GM19438 (cell line): ENCODE results near the gene USP32.
"Not testable (repeated sequence)": the region's sequence is repeated elsewhere in the genome, so short reads cannot be mapped to it uniquely, and the experiment has no call there.

Experiments
- ATAC-seq: cut with Tn5 transposase; IDR thresholded peaks from one replicate; pipeline ENCODE4 v1.9.1; 2021; ENCODE audit warnings: low read depth; ENCODE audit not compliant: unreplicated experiment

USP32 gene

DNA sequence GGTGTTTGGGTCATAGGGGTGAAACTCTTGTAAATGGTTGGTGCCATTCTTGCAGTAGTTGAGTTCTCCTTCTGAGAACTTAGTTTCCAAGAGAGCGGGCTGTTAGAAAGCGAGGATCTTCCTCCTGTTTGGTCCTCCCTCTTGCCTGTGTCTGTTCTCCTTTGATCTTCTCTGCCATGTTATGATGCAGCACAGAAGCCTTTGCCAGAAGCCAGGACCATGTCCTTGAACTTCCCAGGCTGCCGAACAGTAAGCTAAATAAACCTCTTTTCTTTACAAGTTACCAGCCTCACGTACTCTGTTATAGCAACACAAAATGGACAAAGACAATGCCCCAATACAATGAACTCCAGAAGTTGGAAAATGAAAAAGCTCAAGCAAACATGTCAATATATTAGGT lies 201.9 kb downstream of the USP32 start:
- ATAC-seq: not testable (repeated sequence)

DNA sequence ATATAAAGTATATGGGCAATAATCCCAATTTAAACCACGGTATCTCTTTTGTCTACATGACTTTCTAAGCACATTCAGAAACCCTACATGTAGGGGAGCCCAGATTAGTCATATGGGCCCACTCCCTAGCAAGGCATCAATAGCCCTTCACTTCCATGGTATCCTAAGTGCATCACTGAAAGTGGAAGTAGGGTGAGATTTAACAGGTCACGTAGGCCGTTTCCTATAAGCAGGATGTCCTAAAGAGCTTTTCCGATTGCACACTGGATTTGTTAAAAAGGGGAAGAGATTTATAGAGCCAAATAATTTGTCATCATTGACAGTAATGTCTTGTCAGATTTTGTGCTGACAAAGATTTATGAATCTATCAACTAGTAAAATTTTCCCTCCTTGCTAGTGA lies 203.2 kb downstream of the USP32 start:
- no peak for ATAC-seq

DNA sequence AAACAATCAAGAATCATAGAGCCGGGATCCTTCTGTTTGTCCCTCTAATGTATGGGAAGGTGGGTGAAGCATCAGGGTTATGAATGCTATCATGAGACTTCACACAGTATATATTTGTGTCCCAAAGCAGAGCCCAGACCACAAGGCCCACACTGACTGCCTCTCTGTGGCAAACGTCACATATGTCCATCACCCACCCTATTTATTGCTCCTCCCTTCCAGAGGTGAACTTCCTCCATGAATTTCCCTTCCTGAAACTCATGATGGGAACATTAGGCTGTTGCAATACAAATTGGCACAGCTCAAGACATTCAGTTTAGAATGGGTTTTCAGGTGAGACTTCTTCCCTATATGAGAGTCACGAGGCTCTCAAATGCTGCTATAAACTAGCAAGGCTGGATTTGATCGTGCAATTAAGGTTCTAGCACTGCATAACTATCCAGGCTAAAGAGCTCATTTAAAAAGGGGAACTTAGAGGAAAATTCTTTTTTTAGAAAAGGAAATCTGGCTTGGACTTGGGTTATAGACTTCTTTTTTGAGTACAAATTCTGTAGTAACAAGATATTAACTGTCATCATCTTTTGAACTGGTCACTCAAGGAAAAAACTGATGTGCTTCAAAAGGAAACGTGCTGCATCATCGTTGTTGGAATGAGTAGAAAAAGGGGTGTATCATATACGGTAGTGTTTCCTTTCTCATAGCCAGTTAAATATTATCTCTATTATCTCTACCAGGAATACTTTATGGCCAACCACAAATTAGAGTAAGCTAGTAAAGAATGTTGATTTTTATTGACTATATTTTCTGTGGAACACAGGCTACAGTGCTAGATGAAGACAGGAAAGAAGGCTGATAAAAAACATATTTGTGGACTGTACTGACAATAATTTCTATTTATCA lies 204.8 kb downstream of the USP32 start:
- not testable (repeated sequence) for ATAC-seq

DNA sequence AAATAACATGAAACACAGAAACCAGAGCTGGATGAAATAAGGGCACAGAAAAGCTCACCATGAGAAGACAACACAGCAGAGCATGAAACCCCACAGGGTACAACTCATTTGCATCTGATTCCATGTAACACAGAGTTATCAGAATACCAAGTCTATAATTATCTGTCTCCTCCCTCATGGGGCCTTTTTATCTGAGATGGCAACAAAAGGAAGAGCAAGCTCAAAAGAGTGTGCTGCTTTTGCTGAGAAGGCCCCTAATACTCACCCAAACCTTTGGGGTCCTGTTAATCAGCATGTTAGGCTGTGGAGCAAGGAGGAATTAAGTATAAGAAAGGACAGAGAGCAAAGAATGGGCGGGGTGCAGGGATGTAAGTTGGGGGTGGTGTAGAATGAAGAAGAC lies 205.6 kb downstream of the USP32 start:
- ATAC-seq: not testable (repeated sequence)

DNA sequence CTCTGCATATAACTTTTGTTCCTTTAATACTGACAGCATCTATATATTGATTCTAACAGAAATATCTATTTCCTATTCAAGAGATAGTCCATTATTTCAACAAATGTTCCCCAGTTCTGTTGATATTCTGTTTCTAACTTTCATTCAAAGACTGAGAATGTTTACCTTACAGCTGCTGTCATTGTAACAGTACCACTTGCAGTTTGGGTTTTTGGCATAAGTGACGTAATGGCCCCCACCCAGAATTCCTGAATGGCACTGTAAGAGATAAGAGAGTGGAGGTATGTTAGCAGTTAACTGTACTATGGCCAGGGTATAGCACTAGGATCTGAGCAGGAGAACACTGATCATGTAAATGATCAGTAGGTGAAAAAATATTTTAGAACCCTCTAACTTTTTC lies 211.6 kb downstream of the USP32 start:
- ATAC-seq: not testable (repeated sequence)

DNA sequence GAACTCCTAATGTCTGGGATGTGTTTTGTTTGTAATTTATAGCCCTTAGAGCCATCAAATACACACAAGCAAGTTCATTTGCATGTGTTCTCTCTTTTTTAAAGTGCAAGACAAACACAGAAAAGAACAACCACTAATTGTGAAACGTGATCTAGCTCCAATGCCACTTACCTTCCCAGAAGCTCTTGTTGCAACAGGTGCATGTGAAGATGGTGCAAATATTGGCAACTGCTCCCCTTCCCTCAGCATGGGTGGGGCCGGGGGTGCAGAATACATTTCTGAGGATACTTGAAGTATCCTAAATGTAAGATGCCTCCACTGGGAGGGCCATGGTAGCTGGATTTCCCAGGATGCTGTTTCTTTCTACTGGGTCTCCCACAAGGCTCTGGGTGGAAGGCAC lies 213.8 kb downstream of the USP32 start:
- not testable (repeated sequence) for ATAC-seq

DNA sequence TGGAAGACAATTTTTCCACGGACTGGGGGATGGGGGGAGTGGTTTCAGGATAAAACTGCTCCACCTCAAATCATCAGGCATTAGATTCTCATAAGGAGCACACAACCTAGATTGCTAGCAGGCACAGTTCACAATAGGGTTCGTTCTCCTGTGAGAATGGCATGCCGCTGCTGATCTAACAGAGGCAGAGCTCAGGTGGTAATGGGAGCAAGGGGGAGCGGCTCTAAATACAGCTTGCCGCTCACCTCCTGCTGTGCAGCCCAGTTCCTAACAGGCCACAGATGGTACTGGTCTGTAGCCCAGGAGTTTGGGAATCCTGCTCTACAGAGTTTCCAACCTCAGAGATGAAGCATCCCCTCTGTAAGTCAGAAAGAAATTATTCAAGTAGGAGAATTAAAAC lies 215.2 kb downstream of the USP32 start:
- not testable (repeated sequence) for ATAC-seq

DNA sequence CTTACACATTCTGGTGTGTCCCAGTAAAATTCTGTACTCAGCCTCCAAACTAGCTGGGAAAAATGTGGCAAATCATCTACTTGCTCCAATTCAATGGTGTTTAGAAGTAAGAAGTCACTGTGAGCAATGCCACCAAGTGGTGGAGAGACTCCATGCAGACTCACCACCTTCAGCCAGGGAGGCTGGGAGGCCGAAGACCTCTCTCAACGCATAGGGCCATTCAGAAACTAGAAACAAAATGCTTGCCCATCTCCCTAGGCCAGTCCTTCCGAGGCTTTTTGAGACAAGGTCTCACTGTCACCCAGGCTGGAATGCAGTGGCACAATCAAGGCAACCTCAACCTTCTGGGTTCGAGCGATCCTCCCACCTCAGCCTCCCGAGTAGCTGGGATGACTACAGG lies 217.2 kb downstream of the USP32 start:
- not testable (repeated sequence) for ATAC-seq

DNA sequence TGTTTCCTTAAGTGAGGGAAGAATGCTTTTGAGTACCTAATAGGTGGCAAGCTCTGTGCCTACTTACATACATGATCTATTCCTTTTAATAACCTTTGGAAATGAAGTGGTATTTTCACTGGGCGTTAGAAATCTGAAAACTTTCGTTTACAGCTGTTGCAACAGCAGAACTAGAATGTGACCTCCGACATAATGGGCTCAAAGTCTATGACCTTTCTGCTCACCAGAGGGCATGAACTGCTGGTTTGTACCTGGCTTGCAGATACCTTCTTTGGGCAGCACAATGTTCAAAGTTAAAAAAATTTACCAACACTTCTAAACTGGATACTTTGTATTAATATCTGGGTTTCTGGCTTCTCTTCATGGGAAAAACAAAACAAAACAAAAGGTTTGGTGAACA lies 217.9 kb downstream of the USP32 start:
- no peak for ATAC-seq

DNA sequence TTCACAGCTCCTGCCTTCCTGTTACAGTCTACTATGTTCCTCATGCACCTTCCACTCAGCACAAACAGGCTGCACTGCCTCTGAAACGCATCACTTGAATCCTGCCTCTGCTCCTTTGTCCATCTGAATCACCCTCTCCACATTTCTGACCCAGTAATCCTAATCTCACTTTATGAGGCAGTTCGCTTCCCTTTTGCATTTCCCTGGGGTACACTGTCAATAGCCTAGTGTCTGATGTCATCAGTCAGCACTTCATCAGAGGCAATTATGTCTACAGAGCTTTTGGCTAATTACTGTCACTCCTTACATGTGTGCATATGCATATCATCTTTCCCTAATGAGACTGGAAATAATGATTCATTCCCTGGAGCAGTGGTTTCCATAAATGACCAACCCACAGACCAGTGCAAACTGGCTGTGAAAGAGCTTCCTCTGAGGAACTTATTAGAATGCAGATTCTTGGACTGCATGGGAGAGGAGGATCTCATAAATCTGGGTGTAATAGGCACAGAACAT lies 218.6 kb downstream of the USP32 start:
- ATAC-seq: no peak

DNA sequence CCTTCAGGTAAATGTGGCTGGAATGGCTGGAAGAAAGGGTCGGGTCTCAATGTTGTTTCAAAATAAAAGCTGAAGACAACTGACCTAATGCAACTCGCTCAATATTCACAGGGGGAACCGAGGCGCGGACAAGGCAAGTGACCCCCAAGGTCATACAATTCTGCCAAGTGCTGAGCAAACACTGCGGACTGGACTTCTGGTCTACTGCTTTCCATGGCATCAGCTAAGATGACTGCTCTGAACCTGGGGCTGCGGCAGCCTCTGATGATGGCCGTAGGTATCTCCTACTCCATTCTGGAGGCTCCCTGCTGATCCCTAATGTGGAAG lies 220.2 kb downstream of the USP32 start:
- ATAC-seq: no peak

DNA sequence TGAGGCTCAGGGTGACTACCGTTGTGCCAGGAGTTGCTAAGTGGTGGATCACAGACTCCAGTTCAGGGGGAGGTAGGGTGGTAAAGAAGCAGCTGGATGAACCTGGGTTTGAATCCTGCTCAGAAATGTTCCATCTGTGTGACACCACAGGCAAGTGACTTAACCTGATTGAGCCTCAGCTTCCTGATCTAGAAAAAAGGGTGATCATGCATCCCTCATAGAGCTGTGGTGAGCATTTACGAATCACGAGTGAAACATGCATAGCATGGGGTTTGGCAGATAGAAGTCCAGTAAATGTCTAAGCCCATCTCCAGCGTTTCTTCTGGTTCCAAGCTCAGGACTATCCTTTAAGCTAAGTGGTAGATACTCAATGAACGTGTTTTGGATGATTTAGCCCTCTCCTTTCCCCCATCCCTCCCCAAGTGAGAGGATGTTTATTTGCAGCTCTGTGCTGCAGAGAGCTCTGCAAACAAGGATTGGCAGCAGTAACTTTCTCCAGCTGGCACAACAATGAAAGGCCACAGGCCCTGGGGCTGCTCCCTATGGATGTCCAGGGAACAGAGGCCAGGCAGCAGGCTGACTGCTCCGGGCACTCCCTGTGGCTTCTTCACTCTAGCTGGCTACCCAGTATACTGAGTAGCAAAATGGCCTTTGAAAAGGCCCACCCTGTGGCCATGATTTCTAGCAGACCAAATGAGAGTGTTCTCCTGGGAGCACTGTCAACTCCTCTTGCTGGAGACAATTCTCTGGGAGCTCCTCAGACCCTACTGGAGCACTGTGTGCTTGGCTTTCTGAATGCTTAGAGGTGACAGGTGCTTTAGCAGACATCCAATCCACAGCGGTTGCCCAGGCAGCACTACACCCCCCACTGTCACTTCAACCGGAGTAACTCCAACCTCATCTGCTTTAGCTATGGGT lies 220.8 kb downstream of the USP32 start:
- no peak for ATAC-seq

DNA sequence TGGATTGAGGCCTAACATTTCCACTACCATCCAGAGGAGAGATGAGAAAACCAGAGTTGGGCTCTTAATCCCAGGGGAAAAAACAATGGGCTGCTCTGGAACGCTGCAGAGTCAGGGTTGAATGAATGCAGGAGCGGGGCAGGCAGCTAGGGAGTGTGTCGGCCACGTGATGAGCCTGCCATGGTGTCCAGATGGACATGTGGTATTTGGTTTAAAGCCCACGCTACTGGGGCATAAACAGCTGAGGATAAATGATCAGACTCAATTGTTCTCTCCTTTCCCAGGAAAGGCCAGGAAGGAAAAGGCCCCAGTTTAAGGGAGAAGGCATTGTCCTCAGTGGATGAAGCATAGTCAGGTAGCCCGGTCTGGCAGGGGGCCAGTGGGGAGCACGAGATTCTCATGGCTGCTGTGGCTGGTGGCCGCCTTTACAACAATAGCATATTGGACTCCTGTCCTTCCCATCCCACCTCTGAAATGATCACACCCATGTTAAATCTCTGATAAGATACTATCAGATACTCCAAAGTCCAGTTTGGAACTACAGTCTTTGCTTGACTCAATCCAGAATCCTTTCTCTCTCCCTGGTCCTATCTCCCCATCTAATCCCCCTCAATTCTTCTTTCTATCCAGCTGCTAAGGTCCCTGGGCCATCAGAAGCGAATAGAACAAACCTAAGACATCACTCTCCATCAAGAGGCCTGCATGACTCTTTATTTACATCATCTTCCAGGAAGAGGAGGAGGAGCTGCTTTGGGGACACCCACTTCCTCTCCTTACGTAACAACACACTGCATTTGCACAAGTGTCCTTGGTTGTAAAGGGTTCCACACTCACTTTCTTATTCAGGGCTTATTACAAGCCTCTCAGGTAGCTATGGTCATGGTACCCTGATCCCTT lies 221.8 kb downstream of the USP32 start:
- no peak for ATAC-seq

DNA sequence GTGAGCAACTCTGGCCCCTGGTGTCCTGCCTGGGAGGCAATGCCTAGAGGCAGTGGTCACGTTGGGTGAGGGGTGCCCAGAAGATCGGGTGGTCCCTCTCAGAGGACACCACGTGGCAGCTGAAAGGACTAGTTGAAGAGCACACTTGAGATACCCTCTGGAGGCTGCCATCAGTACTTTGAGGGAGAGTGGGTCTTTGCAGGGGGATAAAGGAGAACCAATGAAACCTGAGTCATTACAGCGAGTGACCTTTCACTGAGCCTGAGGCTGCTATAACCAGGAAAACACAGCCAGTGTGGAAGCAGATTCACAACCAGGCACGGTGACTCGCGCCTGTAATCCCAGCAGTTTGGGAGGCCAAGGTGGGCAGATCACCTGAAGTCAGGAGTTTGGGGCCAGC lies 223.3 kb downstream of the USP32 start:
- ATAC-seq: no peak

DNA sequence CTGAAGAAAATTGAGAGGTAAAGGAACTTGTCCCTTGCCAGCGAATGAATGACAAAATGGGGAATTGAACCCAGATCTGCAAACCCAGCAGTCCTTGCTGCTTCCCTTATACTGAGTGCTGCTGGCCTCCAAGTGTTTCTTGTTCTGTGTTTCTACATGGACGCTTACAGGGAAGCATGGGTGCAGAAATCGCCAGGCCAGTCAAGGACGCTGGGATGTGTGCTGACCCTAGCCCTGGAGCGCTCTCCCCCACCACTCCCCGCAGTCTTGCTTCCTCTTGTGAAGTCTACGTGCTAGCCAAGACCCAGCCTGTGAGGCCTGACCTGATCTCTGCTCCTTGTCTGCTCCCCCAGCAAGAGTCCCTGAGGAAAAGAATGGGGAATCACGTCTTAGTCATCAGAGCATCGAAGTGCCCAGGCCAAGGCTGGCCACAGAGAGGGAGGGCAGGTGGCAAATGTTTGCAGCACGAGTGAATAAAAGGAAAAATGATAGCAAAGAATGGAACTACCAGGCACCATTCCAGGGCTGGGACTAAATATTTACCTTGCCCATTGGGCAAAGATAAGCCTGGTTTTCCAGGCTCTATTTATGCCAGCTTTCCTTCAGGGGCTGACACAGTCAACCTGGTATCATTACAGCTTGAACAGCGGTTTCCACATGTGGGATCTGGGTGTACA lies 224.7 kb downstream of the USP32 start:
- no peak for ATAC-seq

DNA sequence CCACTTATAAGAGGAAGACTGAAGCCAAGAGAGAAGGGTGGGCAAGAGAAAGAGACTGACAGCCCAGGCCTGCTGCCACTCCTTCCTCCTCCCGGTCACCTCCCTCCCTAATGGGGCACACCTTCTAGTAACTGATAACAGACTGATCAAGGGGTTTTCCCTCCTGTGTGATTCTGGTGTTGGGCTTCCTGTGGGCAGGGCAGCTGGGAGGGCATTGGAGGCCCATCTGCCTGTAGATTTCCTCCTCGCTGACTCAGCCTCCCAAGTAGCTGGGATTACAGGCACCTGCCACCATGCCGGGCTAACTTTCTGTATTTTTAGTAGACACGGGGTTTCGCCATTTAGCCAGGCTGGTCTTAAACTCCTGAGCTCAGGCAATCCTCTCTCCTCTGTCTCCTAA lies 226.0 kb downstream of the USP32 start:
- no peak for ATAC-seq

DNA sequence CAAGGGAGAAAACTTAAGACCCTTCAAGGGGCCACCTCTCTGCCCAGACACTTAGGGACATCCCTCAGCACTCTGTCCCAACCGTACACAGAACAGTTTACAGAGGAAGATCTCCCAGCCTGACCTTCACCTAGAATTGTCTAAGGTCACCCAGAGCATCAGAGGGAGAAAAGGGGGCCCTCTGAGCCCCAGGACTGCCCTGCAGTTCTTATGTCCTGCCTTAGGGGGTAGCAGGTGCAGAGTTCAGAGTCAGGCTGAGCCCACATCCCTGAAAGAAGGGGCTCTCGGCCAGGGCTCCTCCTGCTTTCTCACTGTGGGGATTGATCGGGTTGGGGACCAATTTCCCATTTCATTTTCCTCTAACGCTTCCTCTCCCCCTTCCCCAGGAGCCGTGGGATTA lies 226.7 kb downstream of the USP32 start:
- ATAC-seq: no peak

DNA sequence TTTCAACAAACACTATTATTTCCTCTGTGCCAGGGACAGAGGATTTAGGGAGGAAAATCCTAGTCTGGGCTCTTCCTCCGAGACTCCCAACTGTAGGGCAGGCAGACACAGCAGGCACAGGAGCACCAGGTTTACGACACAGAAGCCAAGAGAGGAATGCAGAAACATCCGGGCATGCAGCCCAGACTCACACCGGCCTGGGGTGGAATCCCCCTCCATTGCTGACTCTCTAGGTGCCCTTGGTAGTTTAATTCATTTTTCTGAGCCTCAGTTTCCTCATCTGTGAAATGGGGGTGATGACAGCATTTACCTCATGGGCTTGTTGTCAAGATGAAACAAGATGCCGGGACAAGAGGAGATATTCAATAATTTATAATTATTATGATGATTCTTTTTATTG lies 227.2 kb downstream of the USP32 start:
- no peak for ATAC-seq

DNA sequence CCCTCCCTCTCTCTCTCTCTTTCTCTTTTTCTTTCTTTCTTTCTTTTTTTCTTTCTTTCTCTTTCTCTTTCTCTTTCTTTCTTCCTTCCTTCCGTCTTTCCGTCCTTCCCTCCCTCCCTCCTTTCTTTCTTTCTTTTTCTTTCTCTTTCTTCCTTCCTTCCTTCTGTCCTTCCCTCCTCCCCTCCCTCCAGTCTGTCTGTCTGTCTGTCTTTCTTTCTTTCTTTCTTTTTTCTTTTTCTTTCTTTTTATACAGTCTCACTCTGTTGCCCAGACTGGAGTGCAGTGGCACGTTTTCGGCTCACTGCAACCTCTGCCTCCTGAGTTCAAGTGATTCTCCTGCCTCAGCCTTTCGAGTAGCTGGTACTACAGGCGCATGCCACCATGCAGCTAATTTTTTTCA lies 227.8 kb downstream of the USP32 start:
- ATAC-seq: no peak
